Upper lobe of left lung (tissue), 4 donors: ENCODE measurements around the gene DSC1.

Experiments used
- CTCF ChIP-seq, 6 experiments: fragments of 450-650 bp in 4 of 6; fragments of 200-600 bp in 2 of 6; sonication (generic) in 2 of 6; IDR thresholded peaks; one replicate each; pipeline ENCODE4 v1.5.1; 2016 to 2019; ENCODE audit warnings: antibody characterized with exemption in 6 of 6
- EP300 ChIP-seq, 4 donors: sonication (generic); formaldehyde crosslinking; IDR thresholded peaks; one replicate each; pipeline ENCODE4 v1.5.1; 2017; ENCODE audit warnings: antibody characterized with exemption in 4 of 4, control low read depth in 2 of 4
- POLR2A ChIP-seq, 4 donors: fragments of 450-650 bp; IDR thresholded peaks; one replicate each; pipeline ENCODE4 v1.5.1; 2016 to 2017; ENCODE audit warnings: antibody characterized with exemption in 4 of 4, mild to moderate bottlenecking in 2 of 4
- POLR2AphosphoS5 ChIP-seq, 2 donors: sonication (generic); formaldehyde crosslinking; IDR thresholded peaks; one replicate each; pipeline ENCODE4 v1.5.1; 2017; ENCODE audit warnings: antibody characterized with exemption in 2 of 2

- no peak for TF ChIP-seq EP300 (IDR thresholded peaks at IDR 0.05)
- no peak for TF ChIP-seq POLR2AphosphoS5 (IDR thresholded peaks at IDR 0.05)
- TF ChIP-seq CTCF (IDR thresholded peaks at IDR 0.05): no peak
- no peak for TF ChIP-seq POLR2A (IDR thresholded peaks at IDR 0.05)
Measured at GRCh38 chr18:31170335-31170734, 7.7 kb upstream of the DSC1 start.
